ENCODE data around the gene SPINT3.

SPINT3 gene

GRCh38 chr20:45545754-45546453, 30.5 kb upstream of the SPINT3 start:
- TF ChIP-seq, protein P1, sequence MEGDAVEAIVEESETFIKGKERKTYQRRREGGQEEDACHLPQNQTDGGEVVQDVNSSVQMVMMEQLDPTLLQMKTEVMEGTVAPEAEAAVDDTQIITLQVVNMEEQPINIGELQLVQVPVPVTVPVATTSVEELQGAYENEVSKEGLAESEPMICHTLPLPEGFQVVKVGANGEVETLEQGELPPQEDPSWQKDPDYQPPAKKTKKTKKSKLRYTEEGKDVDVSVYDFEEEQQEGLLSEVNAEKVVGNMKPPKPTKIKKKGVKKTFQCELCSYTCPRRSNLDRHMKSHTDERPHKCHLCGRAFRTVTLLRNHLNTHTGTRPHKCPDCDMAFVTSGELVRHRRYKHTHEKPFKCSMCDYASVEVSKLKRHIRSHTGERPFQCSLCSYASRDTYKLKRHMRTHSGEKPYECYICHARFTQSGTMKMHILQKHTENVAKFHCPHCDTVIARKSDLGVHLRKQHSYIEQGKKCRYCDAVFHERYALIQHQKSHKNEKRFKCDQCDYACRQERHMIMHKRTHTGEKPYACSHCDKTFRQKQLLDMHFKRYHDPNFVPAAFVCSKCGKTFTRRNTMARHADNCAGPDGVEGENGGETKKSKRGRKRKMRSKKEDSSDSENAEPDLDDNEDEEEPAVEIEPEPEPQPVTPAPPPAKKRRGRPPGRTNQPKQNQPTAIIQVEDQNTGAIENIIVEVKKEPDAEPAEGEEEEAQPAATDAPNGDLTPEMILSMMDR (IDR thresholded peaks at IDR 0.05) = peak; percentile 45

- TF ChIP-seq, protein P1 (IDR thresholded peaks at IDR 0.05) = no peak
Measured at GRCh38 chr20:45545351-45545750, 29.9 kb upstream of the SPINT3 start.

DNA sequence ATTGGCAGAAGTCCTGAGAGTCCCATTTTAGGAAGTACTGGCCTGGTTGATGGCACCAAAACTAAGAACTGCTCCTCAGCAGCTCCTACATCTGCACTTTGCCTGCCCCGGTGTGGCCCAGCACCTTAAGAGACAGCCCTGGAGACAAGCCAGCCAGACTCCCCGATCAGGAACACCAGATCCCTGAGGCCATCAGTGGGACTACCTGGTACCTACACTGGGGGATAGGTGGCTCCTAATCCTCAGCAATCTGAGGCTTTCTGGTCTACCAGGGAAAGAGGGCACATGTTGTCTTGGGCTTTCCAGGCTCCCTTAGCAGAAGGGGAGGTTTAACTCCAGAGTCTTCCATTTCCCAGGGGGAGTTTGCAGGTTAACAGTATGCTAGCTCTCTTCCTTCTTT, 24.0 kb upstream of the SPINT3 start, which contains the start of gene WFDC6:
TSS of gene WFDC6 (minus strand) at position 101 of the 400 bp plus-strand sequence. CDS start at position 26, 75 bp downstream.
- TF ChIP-seq, protein P1 (IDR thresholded peaks at IDR 0.05) = no peak

DNA sequence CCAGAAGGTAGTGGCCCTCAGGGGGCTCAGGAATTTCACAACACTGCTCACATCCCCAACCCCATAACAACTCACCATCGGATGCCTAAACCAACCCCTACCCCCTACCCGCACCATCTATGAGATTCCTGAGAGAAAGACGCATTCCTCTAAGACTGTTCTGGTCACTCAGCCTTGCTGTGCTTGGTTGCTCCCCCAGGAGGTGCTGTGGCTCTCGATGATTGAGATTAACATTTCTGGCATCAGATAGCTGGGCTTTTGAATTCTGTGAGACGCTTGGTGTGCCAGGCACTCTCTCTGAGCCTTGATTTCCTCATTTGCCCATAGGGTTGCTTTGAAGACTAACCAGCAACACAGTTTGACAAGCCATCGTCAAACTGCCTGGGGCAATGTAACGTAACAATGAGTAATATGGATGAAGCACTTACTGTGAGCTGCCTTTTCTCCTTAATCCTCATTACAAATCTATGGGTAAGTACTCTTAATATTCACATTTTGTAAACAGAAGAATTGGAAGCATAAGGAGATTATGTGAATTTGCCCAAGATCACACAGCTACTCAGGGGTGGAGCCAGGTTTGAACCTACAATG, 22.9 kb upstream of the SPINT3 start:
- TF ChIP-seq, protein P1 (IDR thresholded peaks at IDR 0.05) = no peak

DNA sequence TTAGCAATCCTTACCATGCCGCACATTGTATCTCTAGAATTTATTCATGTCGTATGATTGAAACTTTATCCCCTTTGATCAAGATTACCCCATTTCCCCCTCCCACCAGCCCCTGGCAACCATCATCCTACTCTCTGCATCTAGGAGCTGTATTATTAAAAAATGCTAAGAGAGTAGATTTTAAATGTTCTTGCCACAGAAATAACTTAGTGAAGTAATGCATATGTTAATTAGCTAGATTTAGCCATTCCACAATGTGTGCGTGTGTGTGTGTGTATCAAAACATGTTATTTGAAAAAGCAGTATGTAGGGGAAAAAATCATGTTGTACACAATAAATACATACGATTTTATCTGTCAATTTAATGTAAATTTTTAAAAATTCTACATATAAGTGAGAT, 11.9 kb upstream of the SPINT3 start:
- TF ChIP-seq, protein P1 (IDR thresholded peaks at IDR 0.05) = no peak

GRCh38 chr20:45523821-45524220, 8.4 kb upstream of the SPINT3 start:
- TF ChIP-seq, protein P1 (IDR thresholded peaks at IDR 0.05) = no peak

DNA sequence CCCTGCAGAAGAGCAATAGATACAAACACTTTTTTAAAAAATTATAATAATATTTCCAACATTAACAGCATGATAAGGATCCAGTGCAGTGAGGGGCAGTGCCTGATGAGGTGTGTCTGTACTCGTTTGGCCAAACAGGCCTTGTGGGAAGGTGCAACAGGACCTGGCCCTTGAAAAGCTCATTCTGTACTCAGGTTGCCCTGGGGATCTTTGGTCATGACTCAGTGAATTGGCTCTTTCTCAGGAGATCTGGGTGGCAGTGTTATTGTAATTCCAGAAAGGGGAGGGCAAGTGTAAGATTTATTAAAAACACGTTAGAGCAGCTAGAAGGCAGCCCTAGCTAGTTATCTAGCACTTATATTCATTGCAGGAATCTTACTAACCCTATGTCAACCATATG, 2.9 kb upstream of the SPINT3 start:
- TF ChIP-seq, protein P1 (IDR thresholded peaks at IDR 0.05) = no peak
